Activated naive CD4-positive, alpha-beta T cell treated with anti-CD3 and anti-CD28 coated beads, Interleukin-2, amount 50 U/mL, for 72 hours (primary cell): ENCODE data around the gene FAM43A. TPM values are rescaled to one million over a fixed set of nuclear protein-coding genes. Genes with fewer than 3 reads are reported as not detected.
A peak's percentile ranks its signal among the peaks of the same experiment; 100 is the strongest.

Experiments used
- ATAC-seq, 2 donors: fragments of 150-1000 bp; cut with Tn5 transposase; 2 replicates each; pipeline ENCODE4 v1.10.0; 2021; ENCODE audit warnings: mild to moderate bottlenecking in 2 of 2, moderate library complexity in 2 of 2
- DNase-seq, 2 donors: peaks; one replicate each; pipeline ENCODE4 v3.0.0; 2021 to 2022; ENCODE audit warnings: low spot score in 2 of 2
- H3K27ac Mint-ChIP-seq, 2 donors: one replicate each; pipeline ENCODE4 v1.8.0; 2022; ENCODE audit warnings: mild to moderate bottlenecking in 2 of 2, mixed read lengths in 2 of 2
- H3K36me3 Mint-ChIP-seq, 2 donors: one replicate each; pipeline ENCODE4 v1.8.0; 2022; ENCODE audit warnings: mixed read lengths in 2 of 2
- H3K9me3 Mint-ChIP-seq, 2 donors: one replicate each; pipeline ENCODE4 v1.8.0; 2022; ENCODE audit warnings: mixed read lengths in 2 of 2
- total RNA-seq, 2 donors: library from RNA; stranded (reverse); gene quantifications; one replicate each; pipeline ENCODE4 v1.2.3, GENCODE V29; 2022

Gene FAM43A
- total RNA-seq, 2 donors from 2014 or later = 3.5 to 6.8 TPM

DNA sequence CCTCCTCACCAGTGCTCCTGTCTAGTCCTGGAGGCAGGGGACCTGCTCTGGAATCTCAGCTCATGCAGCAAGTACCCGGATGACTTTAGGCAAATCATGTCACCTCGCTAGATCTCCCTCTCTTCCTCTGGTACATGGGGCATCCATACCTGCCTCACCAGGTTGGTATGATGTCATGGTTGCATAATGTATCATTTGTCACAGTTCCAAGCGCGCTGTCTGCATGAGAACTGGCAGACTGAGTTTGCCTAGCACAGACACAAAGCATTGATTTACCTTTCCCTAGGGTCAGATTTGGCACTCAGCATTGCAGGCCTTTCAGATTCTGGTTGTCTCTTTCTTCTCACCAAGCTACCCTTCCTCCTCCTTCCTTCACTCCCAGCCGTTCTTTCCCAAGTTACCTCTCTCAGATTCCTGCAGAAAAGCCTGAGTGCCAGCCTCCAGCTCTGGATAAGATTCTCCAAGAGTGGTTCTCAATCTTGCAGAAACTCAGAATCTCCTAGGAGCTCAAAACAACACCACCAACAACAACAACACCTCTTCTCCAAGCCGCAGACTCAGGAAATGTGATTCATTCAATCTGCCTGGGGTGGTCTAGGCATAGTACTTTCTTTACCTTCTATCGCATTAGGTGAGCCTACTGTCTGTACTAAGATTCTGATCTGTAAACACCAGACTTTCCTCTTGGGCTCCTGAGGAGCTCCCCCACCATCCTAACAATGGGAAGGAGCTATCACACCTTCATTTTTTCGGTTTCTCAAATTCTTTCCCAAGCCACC lies 29.5 kb downstream of the FAM43A start:
- Mint-ChIP-seq H3K9me3 (no peaks in the 10 kb centered on the region), H3K36me3 (no peaks in the 10 kb centered on the region), H3K27ac (no peak overlapping the region)
- ATAC-seq (peak in 1 of 2 donors; percentile 41), DNase-seq (no peak)

DNA sequence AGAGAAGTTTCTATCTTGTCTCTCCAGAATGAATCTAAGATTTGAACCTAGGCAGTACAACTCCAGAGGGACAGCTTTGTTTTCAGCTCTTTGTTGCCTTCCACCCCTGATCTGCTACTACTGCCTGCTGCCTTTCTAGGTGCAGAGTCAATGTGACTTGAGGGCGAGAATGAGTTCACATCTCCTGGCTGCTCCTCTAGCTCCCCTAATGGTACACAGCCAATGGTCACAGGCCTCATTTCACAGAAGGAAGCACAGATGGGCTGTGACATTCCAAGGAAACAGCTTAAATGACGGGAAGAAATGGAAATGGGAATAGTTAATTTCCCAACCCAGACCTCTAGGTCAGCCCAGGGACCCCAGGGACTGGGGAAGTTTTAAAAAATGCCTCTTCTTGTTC lies 32.4 kb downstream of the FAM43A start:
- Mint-ChIP-seq H3K9me3 (no peaks in the 10 kb centered on the region), H3K27ac (no peak overlapping the region), H3K36me3 (no peaks in the 10 kb centered on the region)
- DNase-seq (no peak), ATAC-seq (no peak)

DNA sequence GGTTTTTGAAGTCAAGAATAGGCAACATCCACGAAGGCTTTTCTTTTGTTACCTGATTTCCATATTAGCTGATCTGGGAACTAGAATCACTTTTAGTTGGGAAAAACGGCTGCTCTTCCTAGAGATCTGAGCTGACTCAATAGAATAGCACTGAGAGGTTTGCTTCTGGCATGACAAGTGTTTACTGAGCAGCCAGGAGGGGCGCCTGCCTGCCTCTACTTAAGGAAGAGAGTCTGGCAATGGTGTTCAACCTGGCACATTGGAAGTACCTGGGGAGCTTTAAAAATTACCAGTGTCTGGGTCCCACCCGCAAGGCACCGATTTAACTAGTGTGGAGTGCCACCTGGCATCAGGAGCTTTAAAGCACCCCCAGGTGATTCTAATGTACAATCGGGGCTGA lies 34.4 kb downstream of the FAM43A start:
- ATAC-seq = no peak
- H3K27ac Mint-ChIP-seq = no peak overlapping the region
- no peaks in the 10 kb centered on the region for H3K9me3 Mint-ChIP-seq
- no peak for DNase-seq
- H3K36me3 Mint-ChIP-seq = no peaks in the 10 kb centered on the region

DNA sequence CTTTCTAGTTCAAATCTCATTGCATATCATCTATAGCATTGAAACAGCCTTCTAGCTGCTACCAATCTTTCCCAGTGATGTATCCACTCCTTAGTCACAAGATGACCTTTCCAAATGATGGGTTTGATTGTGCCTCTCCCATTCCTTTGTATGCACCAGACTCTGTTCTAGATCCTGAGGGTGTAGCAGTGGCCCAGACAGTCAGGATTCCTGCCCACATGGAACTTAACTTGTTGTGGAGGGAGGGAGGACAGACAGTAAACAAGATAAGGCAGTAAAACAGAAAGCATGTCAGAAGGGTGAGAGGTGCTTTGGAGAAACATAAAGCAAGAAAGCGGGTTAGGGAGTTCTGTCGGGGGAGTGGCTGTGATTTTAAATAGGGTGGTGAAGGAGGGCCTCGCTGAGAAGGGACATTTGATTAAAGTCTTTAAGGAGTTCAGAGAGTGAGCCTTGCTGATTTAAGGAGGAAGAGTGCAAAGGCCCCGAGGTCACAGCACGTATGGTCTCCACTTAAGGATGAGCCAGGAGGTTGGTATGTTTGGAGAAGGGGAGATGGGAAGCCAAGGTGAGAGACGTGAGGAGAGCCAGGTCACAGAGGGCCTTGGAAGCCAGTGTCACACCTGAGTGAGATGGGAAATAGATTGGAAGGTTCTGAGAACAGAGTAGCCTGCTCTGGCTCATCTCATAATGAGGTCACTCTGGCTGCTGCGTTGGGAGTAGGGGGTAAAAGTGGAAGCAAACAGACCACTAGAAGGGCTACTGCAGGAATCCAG lies 38.3 kb downstream of the FAM43A start:
- Mint-ChIP-seq H3K9me3 (no peaks in the 10 kb centered on the region), H3K27ac (peak overlapping the region in 1 of 2 donors; percentile 45), H3K36me3 (no peaks in the 10 kb centered on the region)
- ATAC-seq (no peak), DNase-seq (no peak)

DNA sequence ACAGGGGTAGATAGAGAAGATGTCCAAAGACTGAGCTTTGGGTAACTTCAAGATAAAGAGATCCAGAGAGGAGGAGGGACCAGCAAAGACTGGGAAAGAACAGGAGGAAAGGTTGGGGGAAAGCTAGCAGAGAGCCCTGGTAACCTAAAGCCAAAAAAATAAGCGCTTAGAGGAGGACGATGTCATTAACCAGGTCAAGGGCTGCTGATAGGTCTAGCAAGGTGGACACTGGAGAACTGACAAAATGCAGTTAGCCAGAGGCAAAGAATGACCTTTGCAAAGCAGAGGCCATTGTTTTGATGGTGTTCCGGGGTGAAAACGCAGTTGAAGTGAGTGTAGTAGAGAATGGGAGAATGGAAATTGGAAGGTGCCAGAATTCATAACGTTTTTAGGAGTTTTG lies 39.7 kb downstream of the FAM43A start:
- H3K27ac Mint-ChIP-seq = no peak overlapping the region

DNA sequence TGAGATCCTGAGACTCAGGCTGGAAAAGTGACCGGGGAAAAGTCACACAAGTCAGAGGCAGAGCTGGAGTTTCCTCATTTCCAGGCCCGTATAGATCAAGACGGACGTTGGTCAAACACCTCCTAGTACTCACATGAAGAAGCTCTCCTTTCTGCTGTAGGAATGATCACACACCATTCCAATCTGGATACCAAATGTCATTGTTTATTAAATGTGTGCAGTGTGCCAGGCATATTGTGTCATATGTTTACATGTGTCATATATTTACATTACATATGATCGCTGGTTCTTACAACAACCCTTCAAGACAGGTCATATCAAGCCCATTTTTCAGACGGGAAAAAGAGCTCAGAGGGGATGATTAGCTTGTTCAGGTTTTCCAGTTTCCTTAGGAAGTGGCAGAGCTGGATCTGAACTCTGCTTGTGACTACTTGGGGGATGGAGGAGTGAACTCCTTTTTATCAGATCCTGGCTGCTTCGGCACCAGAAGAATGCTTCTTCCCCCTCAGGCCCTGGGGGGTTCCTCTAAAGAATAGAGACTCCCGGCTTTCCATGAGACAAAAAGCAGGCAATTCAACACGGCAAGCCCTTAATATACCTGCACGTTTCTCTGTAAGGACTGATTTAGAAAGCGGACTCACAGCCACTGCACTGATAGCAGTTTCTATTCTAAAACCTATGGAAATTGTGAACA lies 41.9 kb downstream of the FAM43A start:
- no peak overlapping the region for H3K27ac Mint-ChIP-seq
- ATAC-seq (no peak), DNase-seq (no peak)
- no peaks in the 10 kb centered on the region for H3K9me3 Mint-ChIP-seq
- no peaks in the 10 kb centered on the region for H3K36me3 Mint-ChIP-seq

More for the DNA sequence above, 39.7 kb downstream of the FAM43A start:
- Mint-ChIP-seq H3K36me3 (no peaks in the 10 kb centered on the region), H3K9me3 (no peaks in the 10 kb centered on the region)
- ATAC-seq (no peak), DNase-seq (no peak)

DNA sequence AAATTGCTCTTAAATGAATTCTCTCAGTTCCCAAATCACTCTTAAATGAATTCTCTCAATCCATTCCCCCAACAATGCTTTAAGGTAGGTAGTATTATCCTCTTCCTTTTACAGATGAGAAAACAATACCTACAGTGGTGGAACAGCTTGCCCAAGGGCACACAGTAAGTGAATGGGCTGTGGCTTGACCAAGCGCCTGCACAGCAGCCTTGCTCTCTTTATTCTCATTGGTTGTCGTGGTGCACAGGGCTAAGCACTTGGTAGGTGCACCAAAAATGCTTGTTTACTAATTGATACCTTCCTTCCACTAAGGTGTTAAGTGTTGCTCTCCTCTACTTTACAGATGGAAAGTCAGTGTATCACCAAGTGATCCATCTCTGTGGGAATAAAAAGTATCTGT lies 43.3 kb downstream of the FAM43A start:
- no peaks in the 10 kb centered on the region for H3K9me3 Mint-ChIP-seq
- DNase-seq (no peak), ATAC-seq (no peak)
- H3K36me3 Mint-ChIP-seq = no peaks in the 10 kb centered on the region
- H3K27ac Mint-ChIP-seq = no peak overlapping the region

DNA sequence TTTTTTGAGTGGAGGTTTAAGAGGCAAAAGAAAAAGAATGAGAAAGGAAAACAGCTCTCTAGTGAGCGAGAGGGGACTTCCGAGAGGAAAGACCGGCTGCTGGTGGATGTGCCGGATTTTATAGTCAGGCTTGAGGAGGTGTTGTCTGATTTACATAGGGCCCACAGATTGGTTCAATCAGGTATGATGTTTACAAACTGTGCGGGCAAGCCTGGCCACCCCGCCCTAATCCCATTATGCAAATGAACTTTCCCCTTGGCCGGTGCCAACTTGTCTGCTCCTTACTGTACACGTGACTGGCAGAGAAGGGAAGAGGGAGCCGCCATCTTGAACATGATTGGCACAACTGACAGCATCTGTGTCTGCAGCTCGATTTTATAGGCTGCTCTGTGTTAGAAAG lies 44.7 kb downstream of the FAM43A start:
- H3K36me3 Mint-ChIP-seq = peaks cover 0 to 5% of the 10 kb centered on the region in 2 donors
- H3K27ac Mint-ChIP-seq = no peak overlapping the region
- DNase-seq (peak in 1 of 2 donors; percentile 23), ATAC-seq (no peak)
- H3K9me3 Mint-ChIP-seq = peaks cover 0 to 2% of the 10 kb centered on the region in 2 donors

DNA sequence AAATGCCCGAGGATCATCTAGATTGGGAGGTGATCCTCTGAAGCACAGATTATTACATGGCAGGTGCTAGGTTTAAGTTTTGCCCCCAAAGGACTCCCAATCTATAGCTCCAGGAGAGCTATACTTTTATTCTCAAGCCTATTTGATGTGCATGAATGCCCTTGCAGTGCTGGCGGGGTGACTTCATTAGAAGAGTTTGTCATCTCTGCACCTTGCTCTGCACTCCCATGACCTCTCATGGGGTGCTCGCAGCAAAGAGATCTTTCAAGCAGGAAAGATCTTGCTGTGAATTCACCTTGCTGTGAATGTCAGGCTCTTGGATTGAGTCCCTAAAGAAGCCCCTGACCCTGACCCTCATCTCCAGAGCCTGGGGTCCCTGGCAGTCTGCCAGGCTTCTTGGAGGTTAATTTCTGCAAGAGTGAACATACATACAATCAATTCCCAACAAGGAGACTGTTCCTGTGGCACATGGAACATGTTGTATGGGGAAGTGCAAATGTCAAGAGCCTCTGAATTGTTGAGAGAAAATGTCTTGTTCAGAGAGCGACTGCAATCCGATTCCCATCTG lies 45.9 kb downstream of the FAM43A start:
- Mint-ChIP-seq H3K27ac (no peak overlapping the region), H3K9me3 (peaks cover 0 to 4% of the 10 kb centered on the region in 2 donors), H3K36me3 (peaks cover 0 to 5% of the 10 kb centered on the region in 2 donors)
- no peak for ATAC-seq
- DNase-seq = peak in 1 of 2 donors; percentile 4

DNA sequence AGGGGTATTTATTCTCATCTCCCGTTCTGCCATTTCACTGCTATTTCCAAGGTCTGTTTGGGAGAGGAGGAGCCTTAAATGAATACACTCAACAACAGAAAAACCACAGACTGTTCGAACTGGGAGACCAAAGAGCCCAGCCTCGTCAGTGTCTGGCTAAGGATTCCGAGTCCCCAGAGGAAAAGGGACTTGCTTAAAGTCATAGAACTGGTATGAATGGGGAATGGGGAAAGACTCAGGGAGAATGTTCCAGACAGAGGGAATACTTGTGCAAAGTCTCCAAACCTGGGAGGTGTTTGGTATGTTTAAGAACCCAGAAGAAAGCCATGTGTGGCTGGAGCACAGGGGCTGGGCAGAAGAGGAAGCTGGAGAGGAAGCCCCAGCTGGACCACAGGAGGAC lies 46.9 kb downstream of the FAM43A start:
- DNase-seq = no peak
- Mint-ChIP-seq H3K36me3 (peaks cover 0 to 5% of the 10 kb centered on the region in 2 donors), H3K9me3 (peaks cover 0 to 4% of the 10 kb centered on the region in 2 donors), H3K27ac (no peak overlapping the region)
- no peak for ATAC-seq

DNA sequence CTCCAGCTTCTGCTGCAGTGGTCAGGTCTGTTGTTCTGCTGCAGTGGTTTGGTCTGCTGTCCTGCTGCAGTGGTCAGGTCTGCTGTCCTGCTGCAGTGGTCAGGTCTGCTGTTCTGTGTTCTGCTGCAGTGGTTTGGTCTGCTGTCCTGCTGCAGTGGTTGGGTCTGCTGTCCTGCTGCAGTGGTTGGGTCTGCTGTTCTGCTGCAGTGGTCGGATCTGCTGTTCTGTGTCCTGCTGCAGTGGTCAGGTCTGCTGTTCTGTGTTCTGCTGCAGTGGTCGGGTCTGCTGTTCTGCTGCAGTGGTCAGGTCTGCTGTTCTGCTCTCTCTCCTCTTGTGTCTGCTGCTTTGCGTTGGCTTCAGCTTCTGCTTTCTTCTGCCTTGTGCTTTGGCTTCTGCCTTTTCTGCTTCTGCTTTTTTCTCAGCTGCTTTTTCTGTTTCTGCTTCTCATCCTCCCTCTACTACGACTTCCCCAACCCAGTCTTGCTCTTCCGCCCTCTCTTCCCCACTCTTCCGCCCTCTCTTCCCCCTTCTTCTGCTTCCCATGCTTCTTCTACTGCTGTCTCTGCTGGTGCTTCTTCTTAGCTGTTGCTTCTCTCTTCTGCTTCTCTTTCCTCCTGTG lies 50.7 kb downstream of the FAM43A start:
- DNase-seq (no peak), ATAC-seq (no peak)
- no peak overlapping the region for H3K27ac Mint-ChIP-seq
- H3K9me3 Mint-ChIP-seq = peaks cover 0 to 4% of the 10 kb centered on the region in 2 donors
- peaks cover 0 to 5% of the 10 kb centered on the region in 2 donors for H3K36me3 Mint-ChIP-seq

DNA sequence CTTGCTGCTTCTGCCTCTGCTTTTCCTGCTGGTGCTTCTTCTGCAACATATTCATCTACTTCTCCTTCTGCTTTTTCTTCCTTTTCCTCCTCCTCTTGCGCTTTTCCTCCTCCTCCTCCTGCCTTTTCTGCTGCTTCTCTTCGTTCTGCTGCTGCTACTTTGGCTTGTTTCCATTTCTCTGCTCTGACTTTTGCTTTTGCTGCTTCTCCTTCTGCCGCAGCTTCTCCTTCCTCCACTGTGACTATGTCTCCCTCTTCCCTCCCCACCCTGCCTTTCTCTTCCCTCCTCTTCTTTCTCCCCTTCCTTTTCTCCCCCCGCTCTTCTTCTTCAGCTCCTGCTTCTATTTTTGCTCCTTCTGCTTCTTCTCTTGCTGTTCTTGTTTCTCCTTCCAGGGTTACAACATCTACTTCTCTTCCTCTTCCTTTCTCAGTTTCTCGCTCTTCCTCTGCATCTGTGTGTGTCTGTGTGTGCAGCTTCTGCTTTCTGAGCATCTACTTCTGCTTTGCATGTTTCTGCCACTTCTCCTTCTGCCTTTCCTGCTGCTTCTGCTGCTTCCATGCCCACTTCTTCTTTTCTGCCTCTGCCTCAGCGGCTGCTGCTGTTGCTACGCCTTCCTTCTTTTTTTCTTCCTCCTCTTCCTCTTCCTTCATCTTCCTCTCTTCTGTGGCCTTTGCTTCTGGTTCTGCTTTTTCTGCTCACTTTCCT lies 51.4 kb downstream of the FAM43A start:
- ATAC-seq (no peak), DNase-seq (no peak)
- Mint-ChIP-seq H3K27ac (no peak overlapping the region), H3K9me3 (peaks cover 0 to 4% of the 10 kb centered on the region in 2 donors), H3K36me3 (peaks cover 0 to 5% of the 10 kb centered on the region in 2 donors)

Other genes starting within 250 kb of the FAM43A start
- 100 to 1,000 TPM; 106 to 141 TPM for gene ATP13A3, start 198.9 kb upstream of the FAM43A start, total RNA-seq
- gene TMEM44, start 52.5 kb upstream of the FAM43A start, total RNA-seq = 10 to 100 TPM in 1 of 2 donors, 1 to 10 TPM in 1; 1.6 to 10.7 TPM
- gene LSG1, start 13.7 kb upstream of the FAM43A start, total RNA-seq = 10 to 100 TPM; 40.0 to 42.9 TPM